Thyroid gland (tissue), 4 donors: ENCODE results near the gene OBP2B.
A peak's percentile ranks its signal among the peaks of the same experiment; 100 is the strongest.

Source experiments
- POLR2A ChIP-seq, 2 donors: fragments of 450-650 bp; IDR thresholded peaks; one replicate each; pipeline ENCODE4 v1.6.1; 2017; ENCODE audit warnings: antibody characterized with exemption in 2 of 2, mild to moderate bottlenecking in 2 of 2, moderate library complexity in 1 of 2
- TF ChIP-seq, protein P1 (sequence below), 6 experiments: fragments of 200-600 bp in 3 of 6; fragments of 450-650 bp in 3 of 6; sonication (generic) in 3 of 6; IDR thresholded peaks; one replicate each; pipeline ENCODE4 v1.5.1; 2016 to 2019; ENCODE audit warnings: antibody characterized with exemption in 6 of 6, mild to moderate bottlenecking in 2 of 6, inconsistent platforms in 1 of 6, moderate library complexity in 1 of 6

GRCh38 chr9:133250741-133251170, 41.7 kb upstream of the OBP2B start:
- TF ChIP-seq POLR2A (IDR thresholded peaks at IDR 0.05), result peak in 1 of 2 donors; percentile 55
- TF ChIP-seq, protein P1, sequence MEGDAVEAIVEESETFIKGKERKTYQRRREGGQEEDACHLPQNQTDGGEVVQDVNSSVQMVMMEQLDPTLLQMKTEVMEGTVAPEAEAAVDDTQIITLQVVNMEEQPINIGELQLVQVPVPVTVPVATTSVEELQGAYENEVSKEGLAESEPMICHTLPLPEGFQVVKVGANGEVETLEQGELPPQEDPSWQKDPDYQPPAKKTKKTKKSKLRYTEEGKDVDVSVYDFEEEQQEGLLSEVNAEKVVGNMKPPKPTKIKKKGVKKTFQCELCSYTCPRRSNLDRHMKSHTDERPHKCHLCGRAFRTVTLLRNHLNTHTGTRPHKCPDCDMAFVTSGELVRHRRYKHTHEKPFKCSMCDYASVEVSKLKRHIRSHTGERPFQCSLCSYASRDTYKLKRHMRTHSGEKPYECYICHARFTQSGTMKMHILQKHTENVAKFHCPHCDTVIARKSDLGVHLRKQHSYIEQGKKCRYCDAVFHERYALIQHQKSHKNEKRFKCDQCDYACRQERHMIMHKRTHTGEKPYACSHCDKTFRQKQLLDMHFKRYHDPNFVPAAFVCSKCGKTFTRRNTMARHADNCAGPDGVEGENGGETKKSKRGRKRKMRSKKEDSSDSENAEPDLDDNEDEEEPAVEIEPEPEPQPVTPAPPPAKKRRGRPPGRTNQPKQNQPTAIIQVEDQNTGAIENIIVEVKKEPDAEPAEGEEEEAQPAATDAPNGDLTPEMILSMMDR (IDR thresholded peaks at IDR 0.05), result no peak
